22Rv1 (cell line): ENCODE results near the gene KRT35.

ENCODE experiments used
- ZFX ChIP-seq: fragments of 450-650 bp; IDR thresholded peaks from 2 replicates; pipeline ENCODE4 v1.6.1; 2017; ENCODE audit warnings: antibody characterized with exemption, borderline replicate concordance
- TF ChIP-seq, protein P1 (sequence below): fragments of 450-650 bp; IDR thresholded peaks from 2 replicates; pipeline ENCODE4 v1.5.1; 2017; ENCODE audit warnings: mild to moderate bottlenecking

DNA sequence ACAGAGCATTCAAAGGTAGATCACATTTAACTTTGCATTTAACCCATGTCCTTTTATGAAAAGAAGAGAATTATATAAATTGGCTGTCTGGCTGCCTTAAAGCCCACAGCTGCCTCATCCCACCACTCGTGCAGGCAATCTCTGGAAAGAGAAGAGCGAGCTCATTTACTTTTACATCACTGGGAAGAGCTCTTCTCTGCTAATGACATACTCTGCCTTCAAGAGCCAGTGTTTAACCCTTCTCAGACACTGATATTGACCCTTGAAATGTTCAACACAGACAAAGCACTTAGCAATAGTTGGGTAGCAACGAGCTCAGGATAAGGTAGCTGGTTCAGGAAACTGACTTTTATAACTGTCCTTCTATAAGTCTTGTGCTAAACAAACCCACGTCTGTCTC is 46.9 kb downstream of the KRT35 start:
- TF ChIP-seq, protein P1, sequence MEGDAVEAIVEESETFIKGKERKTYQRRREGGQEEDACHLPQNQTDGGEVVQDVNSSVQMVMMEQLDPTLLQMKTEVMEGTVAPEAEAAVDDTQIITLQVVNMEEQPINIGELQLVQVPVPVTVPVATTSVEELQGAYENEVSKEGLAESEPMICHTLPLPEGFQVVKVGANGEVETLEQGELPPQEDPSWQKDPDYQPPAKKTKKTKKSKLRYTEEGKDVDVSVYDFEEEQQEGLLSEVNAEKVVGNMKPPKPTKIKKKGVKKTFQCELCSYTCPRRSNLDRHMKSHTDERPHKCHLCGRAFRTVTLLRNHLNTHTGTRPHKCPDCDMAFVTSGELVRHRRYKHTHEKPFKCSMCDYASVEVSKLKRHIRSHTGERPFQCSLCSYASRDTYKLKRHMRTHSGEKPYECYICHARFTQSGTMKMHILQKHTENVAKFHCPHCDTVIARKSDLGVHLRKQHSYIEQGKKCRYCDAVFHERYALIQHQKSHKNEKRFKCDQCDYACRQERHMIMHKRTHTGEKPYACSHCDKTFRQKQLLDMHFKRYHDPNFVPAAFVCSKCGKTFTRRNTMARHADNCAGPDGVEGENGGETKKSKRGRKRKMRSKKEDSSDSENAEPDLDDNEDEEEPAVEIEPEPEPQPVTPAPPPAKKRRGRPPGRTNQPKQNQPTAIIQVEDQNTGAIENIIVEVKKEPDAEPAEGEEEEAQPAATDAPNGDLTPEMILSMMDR = no peak
- no peak for TF ChIP-seq ZFX
